ENCODE measurements around the gene KRTAP5-4.

The KRTAP5-4 gene

DNA sequence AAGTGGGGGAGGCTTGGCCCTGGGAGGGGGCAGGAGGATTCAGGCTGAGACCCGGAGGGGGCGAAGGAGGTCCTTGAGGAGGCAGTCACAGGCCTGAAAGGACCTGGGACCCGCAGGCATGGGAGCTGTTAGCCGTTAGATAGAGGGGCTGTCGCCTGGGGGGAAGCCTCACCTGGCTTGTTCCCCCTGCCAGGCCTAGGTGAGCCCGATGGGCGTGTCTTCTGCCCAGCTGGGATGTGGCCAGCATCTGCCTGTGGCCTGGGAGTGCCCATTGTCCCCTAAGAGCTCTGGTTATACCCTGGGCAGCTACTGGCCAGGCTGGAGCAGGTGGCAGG lies 48.1 kb downstream of the KRTAP5-4 start:
- FAIRE-seq (no peak), DNase-seq (ENCODE audit: low spot score) (no peak)

- FAIRE-seq (no peak), DNase-seq (ENCODE audit: low spot score) (no peak)
Observed at GRCh38 chr11:1573077-1573902, 48.6 kb downstream of the KRTAP5-4 start.

- FAIRE-seq: no peak
- peak; percentile 78 for DNase-seq (ENCODE audit: low spot score)
Observed at GRCh38 chr11:1572197-1573076, 49.5 kb downstream of the KRTAP5-4 start, which contains the start of gene DUSP8. DUSP8 (minus strand) TSS chr11:1572271; CDS start chr11:1565826, 6,445 bp downstream.

DNA sequence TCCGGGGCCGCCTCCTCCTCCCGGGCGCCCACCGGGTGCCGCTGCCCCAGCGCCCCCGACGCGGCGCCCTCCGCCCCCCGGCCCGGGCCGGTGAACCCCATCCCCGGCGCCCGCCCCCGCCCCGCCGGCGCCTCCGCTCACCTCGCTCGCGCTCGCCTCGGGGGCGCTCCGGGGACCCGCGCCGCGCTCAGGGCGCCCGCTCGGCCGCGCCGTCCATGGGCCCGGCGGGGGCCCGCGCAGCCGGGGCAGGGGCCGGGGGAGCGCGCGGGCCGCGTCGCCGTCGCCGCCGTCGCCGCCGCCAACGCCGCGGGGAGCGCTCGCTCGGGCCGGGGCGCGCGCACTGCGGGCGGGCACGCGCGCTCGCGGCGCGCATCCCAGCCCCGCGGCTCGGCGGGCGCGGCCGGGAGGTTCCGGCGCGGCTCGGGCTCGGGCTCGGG lies 50.2 kb downstream of the KRTAP5-4 start:
- no peak for FAIRE-seq
- DNase-seq (ENCODE audit: low spot score): no peak
